DND-41 (cell line): ENCODE results near the gene ADNP.

Experiments used
- EZH2 ChIP-seq: IDR thresholded peaks from 3 replicates; pipeline ENCODE4 v1.6.1; 2012; ENCODE audit warnings: borderline replicate concordance, low read depth, mild to moderate bottlenecking, moderate library complexity, low read length, inconsistent platforms; ENCODE audit not compliant: severe bottlenecking
- TF ChIP-seq, protein P1 (sequence below): IDR thresholded peaks from 2 replicates; pipeline ENCODE4 v1.5.1; 2012; ENCODE audit warnings: borderline replicate concordance, low read length, moderate library complexity, mild to moderate bottlenecking; ENCODE audit not compliant: poor library complexity, severe bottlenecking; ENCODE audit errors: extremely low read depth

DNA sequence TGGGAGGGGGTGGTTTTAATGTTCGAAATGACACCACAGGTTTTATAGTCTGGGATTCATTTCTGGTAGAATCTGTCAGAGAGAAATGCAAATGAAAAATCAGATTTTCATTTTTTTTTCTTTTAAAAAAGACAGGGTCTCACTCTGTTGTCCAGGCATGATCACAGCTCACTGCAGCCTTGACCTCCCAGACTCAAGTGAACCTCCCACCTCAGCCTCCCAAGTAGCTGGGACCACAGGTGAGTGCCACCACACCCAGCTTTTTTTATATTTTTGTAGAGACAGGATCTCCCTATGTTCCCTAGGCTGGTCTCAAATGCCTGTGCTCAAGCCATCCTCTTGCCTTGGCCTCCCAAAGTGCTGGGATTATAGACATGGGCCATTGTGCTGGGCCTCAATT is 2.4 kb upstream of the ADNP start:
- TF ChIP-seq, protein P1, sequence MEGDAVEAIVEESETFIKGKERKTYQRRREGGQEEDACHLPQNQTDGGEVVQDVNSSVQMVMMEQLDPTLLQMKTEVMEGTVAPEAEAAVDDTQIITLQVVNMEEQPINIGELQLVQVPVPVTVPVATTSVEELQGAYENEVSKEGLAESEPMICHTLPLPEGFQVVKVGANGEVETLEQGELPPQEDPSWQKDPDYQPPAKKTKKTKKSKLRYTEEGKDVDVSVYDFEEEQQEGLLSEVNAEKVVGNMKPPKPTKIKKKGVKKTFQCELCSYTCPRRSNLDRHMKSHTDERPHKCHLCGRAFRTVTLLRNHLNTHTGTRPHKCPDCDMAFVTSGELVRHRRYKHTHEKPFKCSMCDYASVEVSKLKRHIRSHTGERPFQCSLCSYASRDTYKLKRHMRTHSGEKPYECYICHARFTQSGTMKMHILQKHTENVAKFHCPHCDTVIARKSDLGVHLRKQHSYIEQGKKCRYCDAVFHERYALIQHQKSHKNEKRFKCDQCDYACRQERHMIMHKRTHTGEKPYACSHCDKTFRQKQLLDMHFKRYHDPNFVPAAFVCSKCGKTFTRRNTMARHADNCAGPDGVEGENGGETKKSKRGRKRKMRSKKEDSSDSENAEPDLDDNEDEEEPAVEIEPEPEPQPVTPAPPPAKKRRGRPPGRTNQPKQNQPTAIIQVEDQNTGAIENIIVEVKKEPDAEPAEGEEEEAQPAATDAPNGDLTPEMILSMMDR, result no peak
- TF ChIP-seq EZH2, result no peak
